ENCODE measurements around the gene GNPDA1.

The GNPDA1 gene

GRCh38 chr5:142012186-142012785, 541 bp downstream of the GNPDA1 start:
- Mint-ChIP-seq H3K27me3 (no peaks in the 10 kb centered on the region), H3K4me1 (ENCODE audit: low read depth) (peaks cover 84% of the 10 kb centered on the region), H3K4me3 (peak overlapping the region; percentile 92), H3K36me3 (peaks cover 12% of the 10 kb centered on the region), H3K27ac (peak overlapping the region; percentile 94), H3K9me3 (ENCODE audit: low read depth) (no peaks in the 10 kb centered on the region)

GRCh38 chr5:142011572-142012185, 1.1 kb downstream of the GNPDA1 start:
- Mint-ChIP-seq H3K27ac (peak overlapping the region; percentile 94), H3K4me3 (peak overlapping the region; percentile 92), H3K4me1 (ENCODE audit: low read depth) (peaks cover 85% of the 10 kb centered on the region), H3K27me3 (no peaks in the 10 kb centered on the region), H3K36me3 (peaks cover 17% of the 10 kb centered on the region), H3K9me3 (ENCODE audit: low read depth) (no peaks in the 10 kb centered on the region)

- Mint-ChIP-seq H3K4me3 (no peak overlapping the region), H3K9me3 (ENCODE audit: low read depth) (no peaks in the 10 kb centered on the region), H3K4me1 (ENCODE audit: low read depth) (peaks cover 83% of the 10 kb centered on the region), H3K27me3 (no peaks in the 10 kb centered on the region), H3K27ac (peak overlapping the region; percentile 98), H3K36me3 (peaks cover 22% of the 10 kb centered on the region)
Measured at GRCh38 chr5:142009886-142010285, 2.9 kb downstream of the GNPDA1 start.

- Mint-ChIP-seq H3K27ac (peak overlapping the region; percentile 98), H3K36me3 (peaks cover 25% of the 10 kb centered on the region), H3K4me1 (ENCODE audit: low read depth) (peaks cover 82% of the 10 kb centered on the region), H3K4me3 (peak overlapping the region; percentile 46), H3K27me3 (no peaks in the 10 kb centered on the region), H3K9me3 (ENCODE audit: low read depth) (no peaks in the 10 kb centered on the region)
Measured at GRCh38 chr5:142008813-142009212, 4.0 kb downstream of the GNPDA1 start.

- H3K4me1 Mint-ChIP-seq (ENCODE audit: low read depth) = peaks cover 81% of the 10 kb centered on the region
- no peaks in the 10 kb centered on the region for H3K9me3 Mint-ChIP-seq (ENCODE audit: low read depth)
- no peaks in the 10 kb centered on the region for H3K27me3 Mint-ChIP-seq
- peaks cover 26% of the 10 kb centered on the region for H3K36me3 Mint-ChIP-seq
- H3K4me3 Mint-ChIP-seq = peak overlapping the region; percentile 86
- H3K27ac Mint-ChIP-seq = peak overlapping the region; percentile 98
Measured at GRCh38 chr5:142007237-142007544, 5.6 kb downstream of the GNPDA1 start.

- H3K9me3 Mint-ChIP-seq (ENCODE audit: low read depth) = no peaks in the 10 kb centered on the region
- H3K4me3 Mint-ChIP-seq = peak overlapping the region; percentile 86
- H3K4me1 Mint-ChIP-seq (ENCODE audit: low read depth) = peaks cover 78% of the 10 kb centered on the region
- H3K27ac Mint-ChIP-seq = peak overlapping the region; percentile 98
- H3K27me3 Mint-ChIP-seq = no peaks in the 10 kb centered on the region
- peaks cover 26% of the 10 kb centered on the region for H3K36me3 Mint-ChIP-seq
Measured at GRCh38 chr5:142006363-142007236, 6.2 kb downstream of the GNPDA1 start.

GRCh38 chr5:142003266-142003800, 9.5 kb downstream of the GNPDA1 start:
- no peaks in the 10 kb centered on the region for H3K27me3 Mint-ChIP-seq
- H3K9me3 Mint-ChIP-seq (ENCODE audit: low read depth) = no peaks in the 10 kb centered on the region
- H3K27ac Mint-ChIP-seq = peak overlapping the region; percentile 80
- peaks cover 24% of the 10 kb centered on the region for H3K36me3 Mint-ChIP-seq
- H3K4me1 Mint-ChIP-seq (ENCODE audit: low read depth) = peaks cover 61% of the 10 kb centered on the region
- no peak overlapping the region for H3K4me3 Mint-ChIP-seq

GRCh38 chr5:142000704-142001484, 11.9 kb downstream of the GNPDA1 start:
- H3K4me3 Mint-ChIP-seq = no peak overlapping the region
- H3K4me1 Mint-ChIP-seq (ENCODE audit: low read depth) = peaks cover 37% of the 10 kb centered on the region
- no peaks in the 10 kb centered on the region for H3K27me3 Mint-ChIP-seq
- peak overlapping the region; percentile 75 for H3K27ac Mint-ChIP-seq
- peaks cover 18% of the 10 kb centered on the region for H3K36me3 Mint-ChIP-seq
- no peaks in the 10 kb centered on the region for H3K9me3 Mint-ChIP-seq (ENCODE audit: low read depth)

GRCh38 chr5:142000173-142000572, 12.7 kb downstream of the GNPDA1 start:
- Mint-ChIP-seq H3K27me3 (no peaks in the 10 kb centered on the region), H3K4me3 (no peak overlapping the region), H3K36me3 (peaks cover 19% of the 10 kb centered on the region), H3K4me1 (ENCODE audit: low read depth) (peaks cover 30% of the 10 kb centered on the region), H3K27ac (peak overlapping the region; percentile 75), H3K9me3 (ENCODE audit: low read depth) (no peaks in the 10 kb centered on the region)

GRCh38 chr5:141997358-141997960, 15.4 kb downstream of the GNPDA1 start:
- Mint-ChIP-seq H3K9me3 (ENCODE audit: low read depth) (no peaks in the 10 kb centered on the region), H3K27ac (peak overlapping the region; percentile 36), H3K4me1 (ENCODE audit: low read depth) (peaks cover 15% of the 10 kb centered on the region)

GRCh38 chr5:141995656-141996055, 17.2 kb downstream of the GNPDA1 start:
- H3K27me3 Mint-ChIP-seq = no peaks in the 10 kb centered on the region
- H3K36me3 Mint-ChIP-seq = peaks cover 17% of the 10 kb centered on the region
- H3K27ac Mint-ChIP-seq = peak overlapping the region; percentile 50
- no peak overlapping the region for H3K4me3 Mint-ChIP-seq
- peaks cover 10% of the 10 kb centered on the region for H3K4me1 Mint-ChIP-seq (ENCODE audit: low read depth)
- H3K9me3 Mint-ChIP-seq (ENCODE audit: low read depth) = no peaks in the 10 kb centered on the region

More at GRCh38 chr5:141997358-141997960, 15.4 kb downstream of the GNPDA1 start:
- Mint-ChIP-seq H3K36me3 (peaks cover 19% of the 10 kb centered on the region), H3K4me3 (no peak overlapping the region), H3K27me3 (no peaks in the 10 kb centered on the region)

GRCh38 chr5:141994511-141995136, 18.2 kb downstream of the GNPDA1 start:
- Mint-ChIP-seq H3K9me3 (ENCODE audit: low read depth) (no peaks in the 10 kb centered on the region), H3K4me3 (no peak overlapping the region), H3K27ac (no peak overlapping the region), H3K36me3 (peaks cover 17% of the 10 kb centered on the region), H3K27me3 (no peaks in the 10 kb centered on the region), H3K4me1 (ENCODE audit: low read depth) (peaks cover 7% of the 10 kb centered on the region)

- Mint-ChIP-seq H3K4me3 (no peak overlapping the region), H3K36me3 (peaks cover 19% of the 10 kb centered on the region), H3K9me3 (ENCODE audit: low read depth) (no peaks in the 10 kb centered on the region), H3K27me3 (no peaks in the 10 kb centered on the region), H3K4me1 (ENCODE audit: low read depth) (peaks cover 7% of the 10 kb centered on the region), H3K27ac (no peak overlapping the region)
Measured at GRCh38 chr5:141992349-141992963, 20.4 kb downstream of the GNPDA1 start.

Measured in activated naive CD8-positive, alpha-beta T cell (primary cell).